Sigmoid colon (tissue), 7 donors: ENCODE results near the gene NEURL1B. TPM values are rescaled to one million over a fixed set of nuclear protein-coding genes. Genes with fewer than 3 reads are reported as not detected.
"Not testable (repeated sequence)": the region's sequence is repeated elsewhere in the genome, so short reads cannot be mapped to it uniquely, and the experiment has no call there.

ENCODE experiments used
- DNase-seq: peaks from one replicate; pipeline ENCODE4 v3.0.0-alpha.2; 2019
- H3K27ac ChIP-seq, 4 donors: fragments of 200-600 bp; sonication (generic); one replicate each; pipeline ENCODE4 v1.5.1; 2016 to 2019; ENCODE audit warnings: mild to moderate bottlenecking in 1 of 4
- H3K27me3 ChIP-seq, 3 donors: fragments of 200-600 bp; sonication (generic); one replicate each; pipeline ENCODE4 v1.5.1; 2019; ENCODE audit warnings: mild to moderate bottlenecking in 1 of 3
- H3K36me3 ChIP-seq, 4 donors: fragments of 200-600 bp; sonication (generic); one replicate each; pipeline ENCODE4 v1.5.1; 2016 to 2019
- H3K4me1 ChIP-seq, 4 donors: fragments of 200-600 bp; sonication (generic); one replicate each; pipeline ENCODE4 v1.5.1; 2017 to 2019
- H3K4me3 ChIP-seq, 4 donors: fragments of 200-600 bp; sonication (generic); one replicate each; pipeline ENCODE4 v1.5.1; 2017 to 2019; ENCODE audit warnings: mild to moderate bottlenecking in 2 of 4, moderate library complexity in 1 of 4
- H3K9me3 ChIP-seq, 4 donors: fragments of 200-600 bp in 3 of 4; sonication (generic) in 3 of 4; one replicate each; pipeline versions ENCODE4 v1.5.1 to v1.6.1; 2013 to 2019
- CTCF ChIP-seq, 4 experiments: fragments of 450-650 bp in 3 of 4; fragments of 200-600 bp in 1 of 4; IDR thresholded peaks; one replicate each; pipeline ENCODE4 v1.5.1; 2016 to 2019; ENCODE audit warnings: antibody characterized with exemption in 4 of 4, mild to moderate bottlenecking in 3 of 4, moderate library complexity in 2 of 4
- EP300 ChIP-seq, 4 donors: sonication (generic); formaldehyde crosslinking; IDR thresholded peaks; one replicate each; pipeline ENCODE4 v1.6.1; 2017; ENCODE audit warnings: antibody characterized with exemption in 4 of 4
- POLR2A ChIP-seq, 2 donors: fragments of 450-650 bp; IDR thresholded peaks; one replicate each; pipeline ENCODE4 v1.6.1; 2016; ENCODE audit warnings: antibody characterized with exemption in 2 of 2, mild to moderate bottlenecking in 2 of 2, moderate library complexity in 2 of 2
- POLR2AphosphoS5 ChIP-seq, 4 donors: sonication (generic); formaldehyde crosslinking; IDR thresholded peaks; one replicate each; pipeline ENCODE4 v1.6.1; 2017; ENCODE audit warnings: antibody characterized with exemption in 4 of 4
- WGBS, 2 donors: extraction: QIAGEN DNeasy Blood & Tissue Kit; methylation state at CpG; one replicate each; pipeline ENCODE4 v1.1.7; 2013; 5-methylcytosine and 5-hydroxymethylcytosine counted together
- intact Hi-C: fragments of 100-400 bp; cut with DNase I; formaldehyde crosslinking; loops from one replicate; pipeline ENCODE4 v1.15.1; 2023
- polyA plus RNA-seq, 3 donors: library from polyadenylated mRNA; stranded (reverse); fragments of 200-250 nt; gene quantifications; one replicate each; pipeline ENCODE4 v1.2.3, GENCODE V29; 2013
- total RNA-seq, 4 donors: library from RNA; depleted of rRNA; stranded (reverse); fragments of >200 nt; gene quantifications; one replicate each; pipeline ENCODE4 v1.1.0, GENCODE V29; 2016
- donor health status: healthy with polysubstance abuse.
- donor health status: Bipolar disorder and iron deficiency.
- donor health status: healthy.

Gene NEURL1B
- total and polyA plus RNA-seq, 7 donors: 12.6 to 53.2 (median 32.9) TPM

- H3K27ac ChIP-seq: no peak overlapping the region
- H3K27me3 ChIP-seq: no peaks in the 10 kb centered on the region
- no peaks in the 10 kb centered on the region for H3K9me3 ChIP-seq
- intact Hi-C loops: no loop called here
- TF ChIP-seq POLR2A (IDR thresholded peaks at IDR 0.05): no peak
- TF ChIP-seq CTCF (IDR thresholded peaks at IDR 0.05): no peak
- TF ChIP-seq POLR2AphosphoS5 (IDR thresholded peaks at IDR 0.05): no peak
- TF ChIP-seq EP300 (IDR thresholded peaks at IDR 0.05): no peak
- H3K4me1 ChIP-seq: peaks cover 0 to 12% (median 2%) of the 10 kb centered on the region in 4 donors
- H3K4me3 ChIP-seq: no peak overlapping the region
- WGBS, 2 donors: 91 to 94% methylated on average over 7 of the region's 7 CpGs
- no peaks in the 10 kb centered on the region for H3K36me3 ChIP-seq
- DNase-seq: no peak
Observed at GRCh38 chr5:172596638-172597231, 44.3 kb upstream of the NEURL1B start.

DNA sequence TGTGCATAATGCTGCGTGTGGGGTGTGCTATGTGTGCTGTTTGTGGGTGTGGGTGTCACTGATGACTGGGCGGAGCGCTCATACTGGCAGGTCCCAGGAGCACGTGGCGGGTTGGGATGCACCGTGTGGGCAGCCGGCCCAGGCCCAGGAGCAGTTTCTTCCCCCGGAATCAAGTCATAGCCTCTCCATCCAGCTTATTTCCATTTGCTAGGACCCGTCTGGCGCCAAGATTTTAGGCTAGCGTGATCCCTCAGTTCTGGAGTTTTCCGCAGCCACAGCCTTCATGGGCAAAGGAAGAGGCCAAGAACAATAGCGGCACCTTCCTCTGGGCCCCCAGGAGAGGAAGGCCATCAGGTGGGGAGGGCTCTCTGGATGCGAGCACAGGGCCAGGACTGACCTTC lies 43.3 kb upstream of the NEURL1B start:
- no peak for TF ChIP-seq POLR2A (IDR thresholded peaks at IDR 0.05)
- TF ChIP-seq EP300 (IDR thresholded peaks at IDR 0.05): no peak
- no peak for TF ChIP-seq CTCF (IDR thresholded peaks at IDR 0.05)
- TF ChIP-seq POLR2AphosphoS5 (IDR thresholded peaks at IDR 0.05): peak in 1 of 4 donors; percentile 9
- WGBS, 2 donors: 52 to 78% methylated on average over 14 of the region's 14 CpGs
- intact Hi-C loops: no loop called here
- H3K9me3 ChIP-seq: no peaks in the 10 kb centered on the region
- H3K27me3 ChIP-seq: no peaks in the 10 kb centered on the region
- DNase-seq: no peak
- H3K36me3 ChIP-seq: no peaks in the 10 kb centered on the region
- H3K4me1 ChIP-seq: peaks cover 0 to 22% (median 10%) of the 10 kb centered on the region in 4 donors
- no peak overlapping the region for H3K4me3 ChIP-seq
- no peak overlapping the region for H3K27ac ChIP-seq

- intact Hi-C loops: no loop called here
- Histone ChIP-seq H3K4me3 (no peak overlapping the region), H3K27me3 (no peaks in the 10 kb centered on the region), H3K9me3 (no peaks in the 10 kb centered on the region), H3K36me3 (no peaks in the 10 kb centered on the region), H3K4me1 (peaks cover 0 to 30% (median 18%) of the 10 kb centered on the region in 4 donors), H3K27ac (peak overlapping the region in 1 of 4 donors; percentile 18)
- TF ChIP-seq POLR2AphosphoS5 (IDR thresholded peaks at IDR 0.05) (no peak), EP300 (IDR thresholded peaks at IDR 0.05) (no peak)
- WGBS, 2 donors: 87% methylated on average over 18 of the region's 18 CpGs
- no peak for DNase-seq
Observed at GRCh38 chr5:172598251-172599203, 42.5 kb upstream of the NEURL1B start.

GRCh38 chr5:172599204-172599567 lies 41.9 kb upstream of the NEURL1B start:
- WGBS, 2 donors: 81 to 85% methylated on average over 3 of the region's 3 CpGs
- Histone ChIP-seq H3K27me3 (no peaks in the 10 kb centered on the region), H3K4me1 (peaks cover 0 to 34% (median 22%) of the 10 kb centered on the region in 4 donors), H3K27ac (no peak overlapping the region), H3K9me3 (no peaks in the 10 kb centered on the region), H3K4me3 (no peak overlapping the region), H3K36me3 (no peaks in the 10 kb centered on the region)
- TF ChIP-seq POLR2A (IDR thresholded peaks at IDR 0.05) (no peak), POLR2AphosphoS5 (IDR thresholded peaks at IDR 0.05) (no peak), EP300 (IDR thresholded peaks at IDR 0.05) (no peak), CTCF (IDR thresholded peaks at IDR 0.05) (no peak)
- no peak for DNase-seq
- intact Hi-C loops: no loop called here

DNA sequence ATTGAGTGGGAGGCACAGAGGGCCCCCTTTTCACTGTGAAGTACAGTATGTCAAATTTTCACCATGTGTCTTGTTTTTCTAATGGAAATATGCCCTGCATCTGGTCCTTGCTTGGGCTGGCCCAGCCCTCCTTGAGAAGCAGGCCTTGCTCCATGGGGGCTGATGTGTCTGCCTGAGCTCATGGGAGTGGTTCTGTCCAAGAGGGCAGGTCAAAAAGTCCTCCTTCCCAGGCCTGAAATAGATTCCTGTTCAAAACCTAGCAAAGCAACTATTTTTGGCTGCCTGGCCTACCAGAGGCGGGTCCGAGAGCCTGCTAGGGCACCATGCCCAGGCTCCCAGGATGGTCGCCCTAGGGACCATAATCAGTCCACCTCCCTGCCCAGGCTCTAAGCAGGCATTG lies 40.5 kb upstream of the NEURL1B start:
- TF ChIP-seq EP300 (IDR thresholded peaks at IDR 0.05) (no peak), POLR2A (IDR thresholded peaks at IDR 0.05) (no peak), POLR2AphosphoS5 (IDR thresholded peaks at IDR 0.05) (no peak), CTCF (IDR thresholded peaks at IDR 0.05) (no peak)
- Histone ChIP-seq H3K27ac (peak overlapping the region in 3 of 4 donors; percentile 9 to 38 (median 12)), H3K36me3 (no peaks in the 10 kb centered on the region), H3K4me3 (no peak overlapping the region), H3K4me1 (peaks cover 0 to 34% (median 22%) of the 10 kb centered on the region in 4 donors), H3K27me3 (no peaks in the 10 kb centered on the region), H3K9me3 (no peaks in the 10 kb centered on the region)
- no peak for DNase-seq
- WGBS, 2 donors: 80 to 91% methylated on average over 3 of the region's 3 CpGs
- intact Hi-C loops: no loop called here

DNA sequence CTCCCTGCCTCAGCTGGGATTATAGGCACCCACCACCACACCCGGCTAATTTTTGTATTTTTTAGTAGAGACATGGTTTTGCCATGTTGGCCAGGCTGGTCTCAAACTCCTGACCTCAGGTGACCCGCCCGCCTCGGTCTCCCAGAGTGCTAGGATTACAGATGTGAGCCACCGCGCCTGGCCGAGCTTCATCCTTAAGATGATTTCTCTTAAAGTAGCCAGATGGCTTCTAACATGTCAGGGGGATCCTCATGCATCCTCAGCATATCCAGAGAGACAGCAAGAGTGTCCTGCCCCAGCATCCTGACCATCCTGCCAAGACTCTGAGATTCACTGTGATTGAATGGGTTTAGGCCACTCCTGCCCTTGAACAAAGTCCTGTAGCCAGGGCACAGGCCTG lies 39.5 kb upstream of the NEURL1B start:
- Histone ChIP-seq H3K27ac (peak overlapping the region; percentile 16 to 85 (median 74)), H3K4me1 (peaks cover 0 to 34% (median 22%) of the 10 kb centered on the region in 4 donors)
- intact Hi-C loops, H3K36me3 ChIP-seq, H3K9me3 ChIP-seq, H3K27me3 ChIP-seq, H3K4me3 ChIP-seq: not testable (repeated sequence)
- WGBS, 2 donors: 85 to 86% methylated on average over 7 of the region's 7 CpGs
- peak; percentile 49 for DNase-seq
